Measurements from ENCODE around the gene FBXL22.

FBXL22 gene

DNA sequence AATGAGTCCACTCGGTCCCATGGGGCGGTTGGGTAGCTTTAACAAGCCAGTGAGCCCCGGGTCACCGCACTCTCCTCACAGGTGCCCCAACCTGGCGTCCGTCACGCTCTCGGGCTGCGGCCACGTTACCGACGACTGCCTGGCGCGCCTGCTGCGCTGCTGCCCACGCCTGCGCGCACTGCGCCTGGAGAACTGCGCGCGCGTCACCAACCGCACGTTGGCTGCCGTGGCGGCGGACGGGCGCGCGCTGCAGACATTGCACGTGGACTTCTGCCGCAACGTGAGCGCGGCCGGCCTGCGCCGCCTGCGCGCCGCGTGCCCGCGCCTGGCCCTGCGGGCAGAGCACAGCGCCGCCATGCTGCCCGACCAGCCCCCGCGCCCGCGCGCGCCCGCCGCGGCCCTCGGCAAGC lies 3.4 kb downstream of the FBXL22 start:
- Histone ChIP-seq H3K9ac (ENCODE audit: low read length) (peak overlapping the region; percentile 85), H3K36me3 (replicated peaks; ENCODE audit: low read depth, low read length) (no peaks in the 10 kb centered on the region), H3K4me1 (ENCODE audit: low read length) (peaks cover 63% of the 10 kb centered on the region), H3K79me2 (ENCODE audit: low read length) (peaks cover 20% of the 10 kb centered on the region), H3K27ac (ENCODE audit: low read length) (peak overlapping the region; percentile 71), H3K4me3 (ENCODE audit: low read length) (peak overlapping the region; percentile 91), H4K20me1 (ENCODE audit: insufficient read depth, low read length) (no peaks in the 10 kb centered on the region), H3K27me3 (ENCODE audit: low read depth, low read length) (no peaks in the 10 kb centered on the region), H2AFZ (ENCODE audit: low read depth, low read length) (peak overlapping the region; percentile 14; the same call in 1 of the 2 replicates), H3K4me2 (ENCODE audit: low read length) (peak overlapping the region; percentile 95), H3K9me3 (ENCODE audit: insufficient read depth, low read length) (no peaks in the 10 kb centered on the region)
- TF ChIP-seq, protein P1, sequence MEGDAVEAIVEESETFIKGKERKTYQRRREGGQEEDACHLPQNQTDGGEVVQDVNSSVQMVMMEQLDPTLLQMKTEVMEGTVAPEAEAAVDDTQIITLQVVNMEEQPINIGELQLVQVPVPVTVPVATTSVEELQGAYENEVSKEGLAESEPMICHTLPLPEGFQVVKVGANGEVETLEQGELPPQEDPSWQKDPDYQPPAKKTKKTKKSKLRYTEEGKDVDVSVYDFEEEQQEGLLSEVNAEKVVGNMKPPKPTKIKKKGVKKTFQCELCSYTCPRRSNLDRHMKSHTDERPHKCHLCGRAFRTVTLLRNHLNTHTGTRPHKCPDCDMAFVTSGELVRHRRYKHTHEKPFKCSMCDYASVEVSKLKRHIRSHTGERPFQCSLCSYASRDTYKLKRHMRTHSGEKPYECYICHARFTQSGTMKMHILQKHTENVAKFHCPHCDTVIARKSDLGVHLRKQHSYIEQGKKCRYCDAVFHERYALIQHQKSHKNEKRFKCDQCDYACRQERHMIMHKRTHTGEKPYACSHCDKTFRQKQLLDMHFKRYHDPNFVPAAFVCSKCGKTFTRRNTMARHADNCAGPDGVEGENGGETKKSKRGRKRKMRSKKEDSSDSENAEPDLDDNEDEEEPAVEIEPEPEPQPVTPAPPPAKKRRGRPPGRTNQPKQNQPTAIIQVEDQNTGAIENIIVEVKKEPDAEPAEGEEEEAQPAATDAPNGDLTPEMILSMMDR (IDR thresholded peaks at IDR 0.05; ENCODE audit: low read depth, low read length) = no peak
- TF ChIP-seq EZH2phosphoT487 (IDR thresholded peaks at IDR 0.05; ENCODE audit: low read depth) = no peak

DNA sequence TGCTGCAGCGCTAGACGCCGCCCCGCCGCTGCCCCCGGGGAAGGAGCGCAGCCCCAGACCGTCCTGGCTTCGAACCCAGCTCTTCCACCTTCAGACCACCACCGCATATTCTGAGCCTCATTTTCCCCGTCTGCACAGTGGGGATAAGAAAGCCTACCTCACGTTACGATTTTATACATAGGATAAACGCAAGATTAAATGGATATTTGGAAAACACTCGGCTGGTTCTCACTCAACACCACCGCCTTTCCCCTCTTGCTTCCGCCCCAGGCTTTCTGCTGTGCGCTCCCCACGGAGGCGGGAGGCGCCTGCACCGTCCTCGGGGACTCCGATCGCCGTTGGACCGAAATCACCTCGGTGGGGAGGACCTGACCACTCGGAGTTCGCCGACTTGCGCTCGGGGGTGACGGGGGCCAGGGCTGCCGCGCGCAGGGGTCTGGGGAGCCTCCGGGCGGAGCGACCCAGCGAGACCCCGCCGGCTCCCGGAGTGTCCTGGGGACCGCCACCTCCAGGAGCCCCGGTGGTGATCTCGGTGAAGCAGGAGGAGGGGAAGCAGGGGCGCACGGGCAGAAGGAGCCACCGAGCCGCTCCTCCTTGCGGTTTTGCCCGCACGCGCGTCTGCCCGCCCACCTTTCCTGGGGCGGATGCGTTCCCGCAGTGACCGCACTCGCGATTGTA lies 4.0 kb downstream of the FBXL22 start:
- H3K27ac ChIP-seq (ENCODE audit: low read length) = peak overlapping the region; percentile 61
- H3K9ac ChIP-seq (ENCODE audit: low read length) = peak overlapping the region; percentile 83

GRCh38 chr15:63601704-63602185 lies 4.6 kb downstream of the FBXL22 start:
- peaks cover 59% of the 10 kb centered on the region for H3K4me1 ChIP-seq (ENCODE audit: low read length)
- H3K4me2 ChIP-seq (ENCODE audit: low read length) = peak overlapping the region; percentile 92
- H2AFZ ChIP-seq (ENCODE audit: low read depth, low read length) = no peak overlapping the region
- peak overlapping the region; percentile 61 for H3K27ac ChIP-seq (ENCODE audit: low read length)
- TF ChIP-seq, protein P1 (IDR thresholded peaks at IDR 0.05; ENCODE audit: low read depth, low read length) = no peak
- no peak for TF ChIP-seq EZH2phosphoT487 (IDR thresholded peaks at IDR 0.05; ENCODE audit: low read depth)
- H3K27me3 ChIP-seq (ENCODE audit: low read depth, low read length) = no peaks in the 10 kb centered on the region
- H4K20me1 ChIP-seq (ENCODE audit: insufficient read depth, low read length) = no peaks in the 10 kb centered on the region
- H3K4me3 ChIP-seq (ENCODE audit: low read length) = peak overlapping the region; percentile 91
- H3K36me3 ChIP-seq (replicated peaks; ENCODE audit: low read depth, low read length) = no peaks in the 10 kb centered on the region
- H3K79me2 ChIP-seq (ENCODE audit: low read length) = peaks cover 10% of the 10 kb centered on the region; the same call in 1 of the 2 replicates
- H3K9ac ChIP-seq (ENCODE audit: low read length) = peak overlapping the region; percentile 83
- H3K9me3 ChIP-seq (ENCODE audit: insufficient read depth, low read length) = no peaks in the 10 kb centered on the region

More for the DNA sequence above, 4.0 kb downstream of the FBXL22 start:
- Histone ChIP-seq H3K4me1 (ENCODE audit: low read length) (peaks cover 63% of the 10 kb centered on the region), H3K36me3 (replicated peaks; ENCODE audit: low read depth, low read length) (no peaks in the 10 kb centered on the region), H3K4me2 (ENCODE audit: low read length) (peak overlapping the region; percentile 92), H3K79me2 (ENCODE audit: low read length) (peaks cover 14% of the 10 kb centered on the region), H4K20me1 (ENCODE audit: insufficient read depth, low read length) (no peaks in the 10 kb centered on the region), H2AFZ (ENCODE audit: low read depth, low read length) (peak overlapping the region; percentile 39; the same call in 1 of the 2 replicates), H3K4me3 (ENCODE audit: low read length) (peak overlapping the region; percentile 91), H3K27me3 (ENCODE audit: low read depth, low read length) (no peaks in the 10 kb centered on the region), H3K9me3 (ENCODE audit: insufficient read depth, low read length) (no peaks in the 10 kb centered on the region)
- TF ChIP-seq, protein P1 (IDR thresholded peaks at IDR 0.05; ENCODE audit: low read depth, low read length) = 0 out of 2 replicates have a peak, but pooled peaks have one; percentile 4
- TF ChIP-seq EZH2phosphoT487 (IDR thresholded peaks at IDR 0.05; ENCODE audit: low read depth) = no peak

- Histone ChIP-seq H4K20me1 (ENCODE audit: insufficient read depth, low read length) (no peaks in the 10 kb centered on the region), H3K79me2 (ENCODE audit: low read length) (0 out of 2 replicates have a peak, but pooled peaks cover 4% of the 10 kb centered on the region), H3K36me3 (replicated peaks; ENCODE audit: low read depth, low read length) (no peaks in the 10 kb centered on the region), H3K9ac (ENCODE audit: low read length) (no peak overlapping the region), H3K9me3 (ENCODE audit: insufficient read depth, low read length) (no peaks in the 10 kb centered on the region), H3K4me1 (ENCODE audit: low read length) (peaks cover 50% of the 10 kb centered on the region), H2AFZ (ENCODE audit: low read depth, low read length) (no peak overlapping the region), H3K4me3 (ENCODE audit: low read length) (no peak overlapping the region), H3K27ac (ENCODE audit: low read length) (no peak overlapping the region), H3K27me3 (ENCODE audit: low read depth, low read length) (no peaks in the 10 kb centered on the region), H3K4me2 (ENCODE audit: low read length) (peak overlapping the region; percentile 12; the same call in 1 of the 2 replicates)
- TF ChIP-seq EZH2phosphoT487 (IDR thresholded peaks at IDR 0.05; ENCODE audit: low read depth) = no peak
- TF ChIP-seq, protein P1 (IDR thresholded peaks at IDR 0.05; ENCODE audit: low read depth, low read length) = no peak
Observed at GRCh38 chr15:63602595-63602994, 5.4 kb downstream of the FBXL22 start.
